ENCODE measurements around the gene GPAM. TPM values are rescaled to one million over a fixed set of nuclear protein-coding genes. Genes with fewer than 3 reads are reported as not detected.

GPAM gene
- total RNA-seq, 2 experiments from 2014 or later, result 3.3 to 4.7 TPM

GRCh38 chr10:112191791-112192190, 8.2 kb upstream of the GPAM start:
- intact Hi-C loops (cut with micrococcal nuclease), result no loop called here
- H3K4me1 Mint-ChIP-seq (ENCODE audit: low read depth), result no peaks in the 10 kb centered on the region
- POLR2A ChIA-PET, result no interaction called here
- no peaks in the 10 kb centered on the region for H3K36me3 Mint-ChIP-seq
- CTCF ChIA-PET, result no interaction called here
- H3K27ac Mint-ChIP-seq, result no peak overlapping the region
- H3K4me3 Mint-ChIP-seq, result no peak overlapping the region
- no peak for DNase-seq
- no peaks in the 10 kb centered on the region for H3K9me3 Mint-ChIP-seq
- H3K27me3 Mint-ChIP-seq, result peaks cover 5% of the 10 kb centered on the region

DNA sequence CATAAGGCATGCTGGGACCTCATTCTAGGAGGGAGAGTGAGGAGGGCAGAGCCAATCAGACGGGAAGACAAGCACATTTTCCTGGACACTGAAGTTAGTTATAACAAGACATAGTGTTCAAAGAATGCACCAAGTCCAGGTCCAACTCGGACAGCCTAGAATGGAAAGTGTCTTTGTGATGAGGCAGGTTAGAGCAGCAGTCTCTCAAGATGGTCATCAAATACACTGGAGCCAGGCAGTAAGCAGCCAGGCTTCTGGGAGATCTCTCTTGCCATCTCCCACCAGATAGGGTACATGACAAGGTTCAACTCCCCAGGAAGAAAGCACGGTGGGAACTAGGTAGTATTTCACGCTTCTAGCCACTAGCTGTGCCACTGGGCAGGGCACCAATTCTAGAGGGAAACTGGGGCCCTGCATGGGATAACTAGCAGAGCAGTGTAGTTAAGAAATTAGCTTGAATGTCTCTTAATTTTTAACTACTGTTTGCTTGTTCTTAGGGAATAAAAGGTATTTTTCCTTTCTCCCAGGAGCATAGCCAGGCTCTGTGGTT, 7.6 kb upstream of the GPAM start:
- intact Hi-C loops (cut with micrococcal nuclease), result no loop called here
- H3K4me3 Mint-ChIP-seq, result no peak overlapping the region
- DNase-seq, result no peak
- H3K27ac Mint-ChIP-seq, result no peak overlapping the region
- H3K9me3 Mint-ChIP-seq, result no peaks in the 10 kb centered on the region
- CTCF ChIA-PET, result no interaction called here
- H3K27me3 Mint-ChIP-seq, result peaks cover 5% of the 10 kb centered on the region
- no peaks in the 10 kb centered on the region for H3K36me3 Mint-ChIP-seq
- POLR2A ChIA-PET, result no interaction called here
- H3K4me1 Mint-ChIP-seq (ENCODE audit: low read depth), result no peaks in the 10 kb centered on the region

DNA sequence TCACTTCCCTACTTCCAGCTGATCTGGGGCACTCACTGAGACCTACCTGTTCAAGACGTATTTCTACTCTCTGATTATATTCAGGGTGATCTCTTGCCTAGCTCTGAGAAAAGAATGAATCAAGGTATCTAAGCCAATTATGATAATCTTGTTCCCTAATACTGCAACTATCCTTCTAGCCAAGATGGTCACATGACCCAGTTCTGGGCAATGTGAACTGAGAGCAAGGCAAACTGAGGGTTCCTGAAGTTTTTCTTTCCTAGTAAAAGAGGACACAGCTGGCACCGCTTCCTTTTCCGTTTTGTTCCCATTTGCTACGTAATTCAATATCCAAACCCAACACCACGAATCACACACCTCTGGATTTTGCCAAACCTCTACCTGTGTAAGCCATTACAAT, 5.9 kb upstream of the GPAM start:
- POLR2A ChIA-PET, result no interaction called here
- Mint-ChIP-seq H3K4me1 (ENCODE audit: low read depth) (peaks cover 10% of the 10 kb centered on the region), H3K27me3 (peaks cover 5% of the 10 kb centered on the region), H3K9me3 (peaks cover 5% of the 10 kb centered on the region), H3K27ac (no peak overlapping the region), H3K4me3 (no peak overlapping the region), H3K36me3 (no peaks in the 10 kb centered on the region)
- CTCF ChIA-PET, result no interaction called here
- intact Hi-C loops (cut with micrococcal nuclease), result loop anchor here (10.0 kb wide), 2 partner anchors 285 to 1985 kb away; partner anchors contain the start of genes CCDC186 and TDRD1
- DNase-seq, result no peak

DNA sequence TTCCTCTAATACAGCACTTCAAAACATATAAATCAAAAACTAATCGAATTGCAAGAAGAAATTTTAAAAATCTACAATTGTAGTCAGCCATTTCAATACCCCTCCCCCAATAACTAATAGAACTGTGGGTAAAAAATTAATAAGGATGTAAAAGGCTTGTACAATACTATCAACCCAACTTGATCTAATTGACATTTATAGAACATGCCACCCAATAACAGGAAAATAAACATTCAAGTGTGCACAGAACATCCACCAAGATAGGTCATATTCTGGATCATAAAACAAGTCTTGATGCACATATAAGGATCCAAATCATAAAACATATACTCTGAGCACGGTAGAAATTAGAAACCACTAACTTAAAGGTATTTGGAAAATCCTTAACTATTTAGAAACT, 4.0 kb upstream of the GPAM start:
- CTCF ChIA-PET, result no interaction called here
- Mint-ChIP-seq H3K27me3 (no peaks in the 10 kb centered on the region), H3K27ac (no peak overlapping the region), H3K36me3 (no peaks in the 10 kb centered on the region), H3K4me3 (no peak overlapping the region), H3K4me1 (ENCODE audit: low read depth) (peaks cover 22% of the 10 kb centered on the region), H3K9me3 (peaks cover 5% of the 10 kb centered on the region)
- intact Hi-C loops (cut with micrococcal nuclease), result loop anchor here (10.0 kb wide), 2 partner anchors 287 to 1987 kb away; partner anchors contain the start of genes CCDC186 and TDRD1
- POLR2A ChIA-PET, result no interaction called here
- no peak for DNase-seq

GRCh38 chr10:112185959-112186358, 2.4 kb upstream of the GPAM start:
- H3K36me3 Mint-ChIP-seq, result no peaks in the 10 kb centered on the region
- H3K9me3 Mint-ChIP-seq, result peaks cover 5% of the 10 kb centered on the region
- ChIA-PET CTCF (interaction anchor here (1.1 kb wide), 1 partner anchor 49 kb away, joined by 7 read pairs; no protein-coding TSS in a partner anchor), POLR2A (no interaction called here)
- H3K4me1 Mint-ChIP-seq (ENCODE audit: low read depth), result peaks cover 24% of the 10 kb centered on the region
- no peak overlapping the region for H3K4me3 Mint-ChIP-seq
- H3K27me3 Mint-ChIP-seq, result no peaks in the 10 kb centered on the region
- no peak overlapping the region for H3K27ac Mint-ChIP-seq
- intact Hi-C loops (cut with micrococcal nuclease), result loop anchor here (10.0 kb wide), 2 partner anchors 289 to 1989 kb away; partner anchors contain the start of genes CCDC186 and TDRD1
- no peak for DNase-seq

- CTCF ChIA-PET, result interaction anchor here (0.7 to 2.6 kb wide), 6 partner anchors 46 to 249 kb away, joined by 3 to 10 read pairs (median 5); no protein-coding TSS in a partner anchor
- Mint-ChIP-seq H3K27me3 (no peaks in the 10 kb centered on the region), H3K36me3 (peaks cover 11% of the 10 kb centered on the region), H3K9me3 (peaks cover 5% of the 10 kb centered on the region), H3K4me3 (peak overlapping the region; percentile 3), H3K27ac (no peak overlapping the region), H3K4me1 (ENCODE audit: low read depth) (peaks cover 24% of the 10 kb centered on the region)
- intact Hi-C loops (cut with micrococcal nuclease), result loop anchor here (5.0 to 10.0 kb wide), 5 partner anchors 123 to 1990 kb away; partner anchors contain the start of genes CCDC186, TDRD1, VTI1A and ZDHHC6
- DNase-seq, result no peak
- POLR2A ChIA-PET, result interaction anchor here (1.3 kb wide), 1 partner anchor 10 kb away, joined by 5 read pairs; no protein-coding TSS in a partner anchor
These were observed 814 bp upstream of the GPAM start for GRCh38 chr10:112184379-112184778.

- H3K9me3 Mint-ChIP-seq, result peaks cover 5% of the 10 kb centered on the region
- intact Hi-C loops (cut with micrococcal nuclease), result loop anchor here (5.0 to 10.0 kb wide), 5 partner anchors 123 to 1991 kb away; partner anchors contain the start of genes CCDC186, TDRD1, VTI1A and ZDHHC6
- ChIA-PET POLR2A (interaction anchor here (1.3 kb wide), 1 partner anchor 10 kb away, joined by 5 read pairs; no protein-coding TSS in a partner anchor), CTCF (interaction anchor here (0.8 to 2.6 kb wide), 8 partner anchors 44 to 288 kb away, joined by 3 to 14 read pairs (median 5); no protein-coding TSS in a partner anchor)
- no peak for DNase-seq
- H3K27ac Mint-ChIP-seq, result peak overlapping the region; percentile 81
- no peaks in the 10 kb centered on the region for H3K27me3 Mint-ChIP-seq
- peaks cover 24% of the 10 kb centered on the region for H3K4me1 Mint-ChIP-seq (ENCODE audit: low read depth)
- H3K36me3 Mint-ChIP-seq, result peaks cover 12% of the 10 kb centered on the region
- H3K4me3 Mint-ChIP-seq, result peak overlapping the region; percentile 88
These were observed 447 bp upstream of the GPAM start for GRCh38 chr10:112184052-112184371.

DNA sequence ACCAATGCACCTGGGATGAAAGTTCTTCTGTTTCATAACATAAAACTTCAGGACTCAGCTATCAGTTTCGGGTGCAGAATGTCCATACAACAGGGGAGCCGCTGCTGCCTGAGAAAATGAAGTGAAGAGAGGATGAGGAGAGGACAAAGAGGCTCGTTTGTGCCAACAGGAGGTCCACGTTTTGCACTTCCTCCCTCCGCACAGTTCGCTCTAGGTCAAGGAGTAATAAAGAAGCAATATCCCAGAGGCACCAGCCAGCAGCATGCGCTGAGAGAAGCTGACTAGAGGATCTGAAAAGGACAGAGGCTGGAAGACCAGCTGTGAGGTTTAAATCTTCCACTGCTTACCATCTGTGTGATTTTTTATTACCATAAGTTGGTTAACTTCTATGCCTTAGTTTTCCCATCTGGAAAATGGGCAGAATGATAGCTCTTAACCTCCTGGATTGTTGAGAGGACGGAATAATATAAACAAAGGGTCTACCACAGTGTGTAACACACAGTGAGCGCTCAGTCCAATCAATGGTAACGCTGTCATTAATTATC, 709 bp downstream of the GPAM start:
- H3K36me3 Mint-ChIP-seq, result peaks cover 16% of the 10 kb centered on the region
- intact Hi-C loops (cut with micrococcal nuclease), result loop anchor here (5.0 to 10.0 kb wide), 5 partner anchors 124 to 1992 kb away; partner anchors contain the start of genes CCDC186, TDRD1, VTI1A and ZDHHC6
- peak overlapping the region; percentile 88 for H3K4me3 Mint-ChIP-seq
- H3K27me3 Mint-ChIP-seq, result no peaks in the 10 kb centered on the region
- H3K4me1 Mint-ChIP-seq (ENCODE audit: low read depth), result peaks cover 24% of the 10 kb centered on the region
- H3K27ac Mint-ChIP-seq, result no peak overlapping the region
- CTCF ChIA-PET, result interaction anchor here (0.9 to 2.6 kb wide), 9 partner anchors 42 to 289 kb away, joined by 3 to 14 read pairs (median 5); no protein-coding TSS in a partner anchor
- POLR2A ChIA-PET, result interaction anchor here (0.8 kb wide), 1 partner anchor 264 kb away, joined by 3 read pairs; the partner anchor contains the start of gene VTI1A
- H3K9me3 Mint-ChIP-seq, result peaks cover 5% of the 10 kb centered on the region
- DNase-seq, result no peak

- Mint-ChIP-seq H3K4me1 (ENCODE audit: low read depth) (no peaks in the 10 kb centered on the region), H3K27me3 (no peaks in the 10 kb centered on the region), H3K36me3 (peaks cover 33% of the 10 kb centered on the region), H3K27ac (no peak overlapping the region), H3K4me3 (no peak overlapping the region), H3K9me3 (no peaks in the 10 kb centered on the region)
- no peak for DNase-seq
- ChIA-PET CTCF (no interaction called here), POLR2A (no interaction called here)
- intact Hi-C loops (cut with micrococcal nuclease), result no loop called here
These were observed 6.3 kb downstream of the GPAM start for GRCh38 chr10:112177247-112177646.

- POLR2A ChIA-PET, result no interaction called here
- Mint-ChIP-seq H3K27ac (no peak overlapping the region), H3K4me1 (ENCODE audit: low read depth) (no peaks in the 10 kb centered on the region), H3K36me3 (peaks cover 35% of the 10 kb centered on the region), H3K9me3 (no peaks in the 10 kb centered on the region), H3K27me3 (no peaks in the 10 kb centered on the region), H3K4me3 (no peak overlapping the region)
- no peak for DNase-seq
- intact Hi-C loops (cut with micrococcal nuclease), result no loop called here
- CTCF ChIA-PET, result no interaction called here
These were observed 7.0 kb downstream of the GPAM start for GRCh38 chr10:112176543-112176942.

- no peak for DNase-seq
- Mint-ChIP-seq H3K9me3 (no peaks in the 10 kb centered on the region), H3K27ac (no peak overlapping the region), H3K4me3 (no peak overlapping the region), H3K36me3 (peaks cover 39% of the 10 kb centered on the region), H3K4me1 (ENCODE audit: low read depth) (no peaks in the 10 kb centered on the region), H3K27me3 (no peaks in the 10 kb centered on the region)
- CTCF ChIA-PET, result no interaction called here
- POLR2A ChIA-PET, result no interaction called here
- intact Hi-C loops (cut with micrococcal nuclease), result no loop called here
These were observed 8.2 kb downstream of the GPAM start for GRCh38 chr10:112175409-112175808.

GRCh38 chr10:112173206-112173605, 10.4 kb downstream of the GPAM start:
- H3K27me3 Mint-ChIP-seq, result no peaks in the 10 kb centered on the region
- no peak for DNase-seq
- ChIA-PET CTCF (interaction anchor here (1.1 to 1.3 kb wide), 2 partner anchors 36 to 143 kb away, joined by 3 to 5 read pairs; no protein-coding TSS in a partner anchor), POLR2A (no interaction called here)
- H3K36me3 Mint-ChIP-seq, result peaks cover 31% of the 10 kb centered on the region
- no peaks in the 10 kb centered on the region for H3K9me3 Mint-ChIP-seq
- H3K4me3 Mint-ChIP-seq, result no peak overlapping the region
- no peaks in the 10 kb centered on the region for H3K4me1 Mint-ChIP-seq (ENCODE audit: low read depth)
- H3K27ac Mint-ChIP-seq, result no peak overlapping the region
- intact Hi-C loops (cut with micrococcal nuclease), result no loop called here
